ENCODE results near the gene WDR64.
A peak's percentile ranks its signal among the peaks of the same experiment; 100 is the strongest.

WDR64 gene

GRCh38 chr1:241652012-241652411 is at the start of gene WDR64:
Gene WDR64, plus strand, starts transcription at chr1:241652281. Its CDS starts 204 bp downstream, at chr1:241652485.
- no peak within 1 kb of the TSS for H3K4me3 ChIP-seq (ENCODE audit: low read depth, low read length)
- no peak for TF ChIP-seq CTCF (IDR thresholded peaks at IDR 0.05; ENCODE audit: borderline replicate concordance, insufficient read depth, low read depth, low read length)

- TF ChIP-seq CTCF (IDR thresholded peaks at IDR 0.05; ENCODE audit: borderline replicate concordance, insufficient read depth, low read depth, low read length): no peak
- no peak overlapping the region for H3K4me3 ChIP-seq (ENCODE audit: low read depth, low read length)
These were observed 48.3 kb upstream of the WDR64 start for GRCh38 chr1:241603731-241604245.

- H3K4me3 ChIP-seq (ENCODE audit: low read depth, low read length): no peak overlapping the region
- TF ChIP-seq CTCF (IDR thresholded peaks at IDR 0.05; ENCODE audit: borderline replicate concordance, insufficient read depth, low read depth, low read length): peak; percentile 35; the same call in 1 of the 2 replicates
These were observed 46.8 kb upstream of the WDR64 start for GRCh38 chr1:241605146-241605805.

GRCh38 chr1:241606544-241606943 is 45.5 kb upstream of the WDR64 start:
- H3K4me3 ChIP-seq (ENCODE audit: low read depth, low read length): no peak overlapping the region
- no peak for TF ChIP-seq CTCF (IDR thresholded peaks at IDR 0.05; ENCODE audit: borderline replicate concordance, insufficient read depth, low read depth, low read length)

- H3K4me3 ChIP-seq (ENCODE audit: low read depth, low read length): no peak overlapping the region
- TF ChIP-seq CTCF (IDR thresholded peaks at IDR 0.05; ENCODE audit: borderline replicate concordance, insufficient read depth, low read depth, low read length): no peak
These were observed 44.6 kb upstream of the WDR64 start for GRCh38 chr1:241607497-241607896.

GRCh38 chr1:241608379-241609033 is 43.6 kb upstream of the WDR64 start:
- no peak for TF ChIP-seq CTCF (IDR thresholded peaks at IDR 0.05; ENCODE audit: borderline replicate concordance, insufficient read depth, low read depth, low read length)
- no peak overlapping the region for H3K4me3 ChIP-seq (ENCODE audit: low read depth, low read length)
